SK-N-SH (cell line): ENCODE measurements around the gene CD200. TPM values are rescaled to one million over a fixed set of nuclear protein-coding genes. Genes with fewer than 3 reads are reported as not detected.

Source experiments
- CTCF ChIA-PET: fragments of 300-600, 350-600 bp; formaldehyde crosslinking; extraction: SDS; loops from one replicate; lab custom pipeline; 2021; lab: Yijun Ruan, JAX
- POLR2A ChIA-PET: fragments of 350-600 bp; sonication (Branson Sonifier 250); formaldehyde crosslinking; extraction: SDS; loops from one replicate; lab custom pipeline; 2020; ENCODE audit warnings: antibody characterized with exemption, inconsistent platforms; lab: Yijun Ruan, JAX
- DNase-seq: peaks from one replicate; pipeline ENCODE4 v3.0.0; 2012
- H2AFZ ChIP-seq: fragments of 200-600 bp; sonication (generic); 2 replicates; pipeline ENCODE4 v1.8.1; 2016; ENCODE audit warnings: antibody characterized with exemption, mild to moderate bottlenecking, low read depth
- H3F3A ChIP-seq: fragments of 200-600 bp; sonication (generic); replicated peaks from 2 replicates; pipeline ENCODE3; 2016; ENCODE audit warnings: antibody characterized with exemption, mild to moderate bottlenecking; ENCODE audit not compliant: insufficient read depth
- H3K27ac ChIP-seq, 2 experiments: fragments of 200-500 bp in 1 of 2; fragments of 200-600 bp in 1 of 2; sonication (Bioruptor generic) in 1 of 2; sonication (generic), shearing (Covaris generic) in 1 of 2; 2 replicates each; pipeline versions ENCODE4 v1.5.1 to v1.6.1; 2014 to 2016; ENCODE audit warnings: low read depth in 2 of 2, inconsistent platforms in 1 of 2, low read length in 1 of 2, mild to moderate bottlenecking in 1 of 2, mixed read lengths in 1 of 2
- H3K27me3 ChIP-seq: fragments of 200-600 bp; sonication (generic), shearing (Covaris generic); 2 replicates; pipeline ENCODE4 v1.6.1; 2016; ENCODE audit warnings: mixed run types; ENCODE audit not compliant: insufficient read depth
- H3K36me3 ChIP-seq, 2 experiments: fragments of 200-500 bp in 1 of 2; fragments of 200-600 bp in 1 of 2; sonication (Bioruptor generic) in 1 of 2; sonication (generic) in 1 of 2; replicated peaks in 1 of 2; 2 replicates each; pipeline versions ENCODE3 to v1.5.1; 2014 to 2016; ENCODE audit warnings: low read length in 1 of 2, mild to moderate bottlenecking in 1 of 2; ENCODE audit not compliant: insufficient read depth in 2 of 2, control insufficient read depth in 1 of 2
- H3K4me1 ChIP-seq, 2 experiments: fragments of 200-500 bp in 1 of 2; fragments of 200-600 bp in 1 of 2; sonication (Bioruptor generic) in 1 of 2; sonication (generic), shearing (Covaris generic) in 1 of 2; 2 replicates each; pipeline versions ENCODE4 v1.5.1 to v1.6.1; 2014 to 2016; ENCODE audit warnings: low read depth in 1 of 2, low read length in 1 of 2, mixed run types in 1 of 2; ENCODE audit not compliant: insufficient read depth in 2 of 2, control insufficient read depth in 1 of 2
- H3K4me2 ChIP-seq: fragments of 200-600 bp; sonication (generic), shearing (Covaris generic); 2 replicates; pipeline ENCODE4 v1.6.1; 2017; ENCODE audit warnings: mixed run types
- H3K4me3 ChIP-seq, 2 experiments: fragments of 200-500 bp in 1 of 2; fragments of 200-600 bp in 1 of 2; sonication (Bioruptor generic) in 1 of 2; sonication (generic), shearing (Covaris generic) in 1 of 2; 2 replicates each; pipeline versions ENCODE4 v1.5.1 to v1.8.1; 2014 to 2016; ENCODE audit warnings: low read depth in 2 of 2, inconsistent platforms in 1 of 2, low read length in 1 of 2, mild to moderate bottlenecking in 1 of 2, mixed read lengths in 1 of 2, moderate library complexity in 1 of 2
- H3K79me2 ChIP-seq: fragments of 200-600 bp; sonication (generic); 2 replicates; pipeline ENCODE4 v1.8.1; 2017; ENCODE audit warnings: mild to moderate bottlenecking; ENCODE audit not compliant: insufficient read depth
- H3K9ac ChIP-seq: fragments of 200-600 bp; sonication (generic); 2 replicates; pipeline ENCODE4 v1.6.1; 2017; ENCODE audit warnings: mixed run types
- H3K9me2 ChIP-seq: fragments of 200-600 bp; sonication (generic); 2 replicates; pipeline ENCODE4 v1.6.1; 2017; ENCODE audit warnings: mixed run types
- H3K9me3 ChIP-seq: fragments of 200-600 bp; sonication (generic); 2 replicates; pipeline ENCODE4 v1.6.1; 2017; ENCODE audit warnings: mixed run types, mild to moderate bottlenecking, moderate library complexity
- H4K20me1 ChIP-seq: fragments of 200-600 bp; sonication (generic); 2 replicates; pipeline ENCODE4 v1.6.1; 2017; ENCODE audit warnings: mild to moderate bottlenecking, mixed run types; ENCODE audit not compliant: insufficient read depth
- ELF1 ChIP-seq: IDR thresholded peaks from 2 replicates; pipeline ENCODE4 v1.4.0; 2012
- EP300 ChIP-seq, 2 experiments: IDR thresholded peaks; 2 replicates each; pipeline versions ENCODE4 v1.4.0 to v1.6.1; 2012; ENCODE audit warnings: borderline replicate concordance in 1 of 2, low read depth in 1 of 2, low read length in 1 of 2
- EZH2phosphoT487 ChIP-seq: fragments of 200-600 bp; sonication (generic); IDR thresholded peaks from 2 replicates; pipeline ENCODE4 v1.6.1; 2017; ENCODE audit warnings: low read depth, mixed run types, mild to moderate bottlenecking, antibody characterized with exemption, moderate library complexity, borderline replicate concordance
- FOXM1 ChIP-seq: IDR thresholded peaks from 2 replicates; pipeline ENCODE4 v1.4.0; 2012; ENCODE audit warnings: low read depth, mild to moderate bottlenecking
- IRF3 ChIP-seq: fragments of 150-350 bp; IDR thresholded peaks from 2 replicates; pipeline ENCODE4 v1.6.1; 2016; ENCODE audit warnings: mild to moderate bottlenecking, low read depth, low read length
- MEF2A ChIP-seq: IDR thresholded peaks from 2 replicates; pipeline ENCODE4 v1.4.0; 2012; ENCODE audit warnings: low read depth, borderline replicate concordance
- POLR2AphosphoS5 ChIP-seq: IDR thresholded peaks from 2 replicates; pipeline ENCODE4 v1.6.1; 2012; ENCODE audit warnings: low read depth, low read length
- REST ChIP-seq: IDR thresholded peaks from 2 replicates; pipeline ENCODE4 v1.6.1; 2012; ENCODE audit warnings: mild to moderate bottlenecking, low read depth, low read length, moderate library complexity
- TAF1 ChIP-seq: IDR thresholded peaks from 2 replicates; pipeline ENCODE4 v1.6.1; 2012; ENCODE audit warnings: low read depth, mild to moderate bottlenecking, low read length, moderate library complexity, borderline replicate concordance
- TCF12 ChIP-seq: IDR thresholded peaks from 2 replicates; pipeline ENCODE4 v1.4.0; 2012
- YY1 ChIP-seq: IDR thresholded peaks from 2 replicates; pipeline ENCODE4 v1.4.0; 2012; ENCODE audit warnings: low read depth, mild to moderate bottlenecking
- WGBS: methylation state at CpG from one replicate; pipeline ENCODE4 v1.1.6; 2017; ENCODE audit warnings: low lambda C conversion rate; 5-methylcytosine and 5-hydroxymethylcytosine counted together
- polyA plus RNA-seq, 3 experiments: library from polyadenylated mRNA; depleted of rRNA; stranded (reverse); fragments of >200 nt; gene quantifications; 2 replicates each; pipeline ENCODE4 v1.2.3, GENCODE V29; 2012

The CD200 gene
- polyA plus RNA-seq, 1 of the 3 experiments (the other 2 are of a cell fraction): 1.1 TPM

GRCh38 chr3:112307557-112307956, 25.4 kb upstream of the CD200 start:
- Histone ChIP-seq H3K27ac (peak overlapping the region in 1 of 2 experiments; percentile 88; a peak in 2 of 4 replicates), H3K9ac (no peak overlapping the region), H3K4me3 (no peak overlapping the region), H3K9me2 (no peaks in the 10 kb centered on the region), H3K4me2 (no peak overlapping the region), H3K36me3 (no peaks in the 10 kb centered on the region), H3K79me2 (no peaks in the 10 kb centered on the region), H3K27me3 (no peaks in the 10 kb centered on the region), H3K4me1 (peaks cover 0 to 30% of the 10 kb centered on the region in 2 experiments; a peak in 2 of 4 replicates), H3F3A (no peaks in the 10 kb centered on the region), H4K20me1 (no peaks in the 10 kb centered on the region), H3K9me3 (no peaks in the 10 kb centered on the region), H2AFZ (no peak overlapping the region)
- WGBS: 85% methylated on average over 4 of the region's 4 CpGs
- TF ChIP-seq ELF1 (no peak), IRF3 (no peak), EZH2phosphoT487 (no peak), YY1 (no peak), TAF1 (no peak), POLR2AphosphoS5 (no peak), REST (no peak), EP300 (IDR thresholded peaks at IDR 0.05; ENCODE audit: borderline replicate concordance in 1 of 2, low read depth in 1 of 2, low read length in 1 of 2) (no peak), MEF2A (no peak), FOXM1 (no peak), TCF12 (no peak)
- POLR2A ChIA-PET: interaction anchor here (0.9 to 1.8 kb wide), 2 partner anchors 14 to 26 kb away, joined by 3 to 20 read pairs; partner anchors contain the start of gene CD200
- CTCF ChIA-PET: interaction anchor here (1.0 to 2.5 kb wide), 4 partner anchors 14 to 212 kb away, joined by 3 to 9 read pairs (median 3); no protein-coding TSS in a partner anchor
- no peak for DNase-seq
